Uterus (tissue), 4 donors: Measurements from ENCODE around the gene PRKAR1B. TPM values are rescaled to one million over a fixed set of nuclear protein-coding genes. Genes with fewer than 3 reads are reported as not detected.
A peak's percentile ranks its signal among the peaks of the same experiment; 100 is the strongest.

Source experiments
- DNase-seq, 2 donors: peaks; one replicate each; pipeline ENCODE4 v3.0.0-alpha.2; 2019 to 2020
- H3K27ac ChIP-seq, 2 donors: fragments of 200-600 bp; sonication (generic); 1 replicate in 1 of 2; 2 replicates in 1 of 2; pipeline ENCODE4 v1.5.1; 2016 to 2018
- H3K27me3 ChIP-seq, 2 donors: fragments of 200-600 bp; sonication (generic); one replicate each; pipeline ENCODE4 v1.5.1; 2018 to 2019; ENCODE audit warnings: control low read depth in 1 of 2
- H3K36me3 ChIP-seq, 2 donors: fragments of 200-600 bp; sonication (generic); one replicate each; pipeline ENCODE4 v1.5.1; 2019; ENCODE audit warnings: control low read depth in 1 of 2
- H3K4me1 ChIP-seq, 2 donors: fragments of 200-600 bp; sonication (generic); one replicate each; pipeline ENCODE4 v1.5.1; 2018 to 2019; ENCODE audit warnings: control low read depth in 1 of 2
- H3K4me3 ChIP-seq, 2 donors: fragments of 200-600 bp; sonication (generic); 1 replicate in 1 of 2; 2 replicates in 1 of 2; pipeline ENCODE4 v1.5.1; 2018 to 2019; ENCODE audit warnings: mild to moderate bottlenecking in 1 of 2
- H3K9me3 ChIP-seq, 2 donors: fragments of 200-600 bp; sonication (generic); one replicate each; pipeline ENCODE4 v1.5.1; 2019; ENCODE audit warnings: control low read depth in 1 of 2
- POLR2A ChIP-seq, 2 donors: fragments of 450-650 bp; IDR thresholded peaks; one replicate each; pipeline ENCODE4 v1.6.1; 2016; ENCODE audit warnings: antibody characterized with exemption in 2 of 2, mild to moderate bottlenecking in 1 of 2, moderate library complexity in 1 of 2
- intact Hi-C: fragments of 100-400 bp; cut with DNase I; formaldehyde crosslinking; loops from one replicate; pipeline ENCODE4 v1.15.1; 2023; ENCODE audit warnings: low total_unique reads
- total RNA-seq, 4 donors: library from RNA; depleted of rRNA in 3 of 4; stranded (reverse); fragments of >200 nt in 3 of 4; gene quantifications; one replicate each; pipeline versions ENCODE4 v1.1.0 to v1.2.4, GENCODE V29; 2014 to 2023
- TF ChIP-seq, protein P1 (sequence below), 4 experiments: fragments of 200-600 bp in 2 of 4; fragments of 450-650 bp in 2 of 4; sonication (generic) in 2 of 4; IDR thresholded peaks; one replicate each; pipeline ENCODE4 v1.5.1; 2016 to 2019; ENCODE audit warnings: antibody characterized with exemption in 4 of 4, mild to moderate bottlenecking in 2 of 4, moderate library complexity in 1 of 4
- donor health status: DM: yes; HTN: yes; CAD: no.

The PRKAR1B gene
- total RNA-seq, 4 donors from 2014 or later = 1.0 to 45.2 (median 28.7) TPM

DNA sequence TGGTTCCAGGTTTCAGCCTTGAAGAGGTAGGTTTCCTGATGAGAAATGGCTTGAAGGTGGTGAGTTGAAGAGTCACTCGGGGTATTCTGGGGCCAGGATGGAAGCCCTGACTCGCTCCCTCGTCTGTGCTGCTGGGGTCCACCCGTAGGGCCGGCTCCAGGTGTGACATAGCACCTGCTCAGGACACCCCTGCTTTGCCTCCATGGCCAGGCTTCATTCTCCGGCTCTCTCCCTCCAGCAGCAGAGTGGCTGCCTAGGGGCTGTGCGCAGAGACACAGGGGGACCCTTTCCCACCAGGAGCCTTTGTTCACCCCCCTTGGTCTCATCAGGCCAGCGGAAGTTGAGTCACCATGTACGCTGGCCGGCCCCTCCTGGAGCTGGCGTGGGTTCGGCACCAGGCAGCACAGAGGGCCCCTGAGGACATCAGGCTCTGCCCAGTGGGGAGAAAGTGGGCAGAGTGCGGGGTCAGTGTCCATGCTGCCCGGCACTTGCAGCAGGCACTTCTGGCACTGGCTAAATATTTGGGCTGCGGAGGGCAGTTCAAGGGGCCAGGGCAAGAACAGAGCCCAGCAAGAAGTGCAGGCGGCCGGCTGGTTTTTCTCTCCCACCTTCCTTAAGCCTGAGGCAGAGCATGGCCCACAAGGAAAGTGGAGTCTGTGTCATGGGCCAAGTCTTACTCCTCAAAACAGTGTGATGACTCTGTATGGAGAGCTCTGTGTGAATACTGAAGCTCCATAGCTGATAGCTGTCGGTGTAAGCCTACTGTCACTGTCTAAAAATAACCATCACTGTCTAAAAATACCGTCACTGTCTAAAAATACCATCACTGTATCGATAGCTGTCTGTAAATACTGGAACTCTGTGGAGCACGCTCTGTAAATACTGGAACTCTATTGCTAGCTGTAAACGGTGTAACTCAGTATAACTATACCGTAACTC is 3.7 kb upstream of the PRKAR1B start:
- no peaks in the 10 kb centered on the region for H3K9me3 ChIP-seq
- no peak overlapping the region for H3K27ac ChIP-seq
- DNase-seq = no peak
- no peak overlapping the region for H3K4me3 ChIP-seq
- H3K4me1 ChIP-seq = peaks cover 0 to 16% of the 10 kb centered on the region in 2 donors
- TF ChIP-seq POLR2A (IDR thresholded peaks at IDR 0.05) = no peak
- TF ChIP-seq, protein P1, sequence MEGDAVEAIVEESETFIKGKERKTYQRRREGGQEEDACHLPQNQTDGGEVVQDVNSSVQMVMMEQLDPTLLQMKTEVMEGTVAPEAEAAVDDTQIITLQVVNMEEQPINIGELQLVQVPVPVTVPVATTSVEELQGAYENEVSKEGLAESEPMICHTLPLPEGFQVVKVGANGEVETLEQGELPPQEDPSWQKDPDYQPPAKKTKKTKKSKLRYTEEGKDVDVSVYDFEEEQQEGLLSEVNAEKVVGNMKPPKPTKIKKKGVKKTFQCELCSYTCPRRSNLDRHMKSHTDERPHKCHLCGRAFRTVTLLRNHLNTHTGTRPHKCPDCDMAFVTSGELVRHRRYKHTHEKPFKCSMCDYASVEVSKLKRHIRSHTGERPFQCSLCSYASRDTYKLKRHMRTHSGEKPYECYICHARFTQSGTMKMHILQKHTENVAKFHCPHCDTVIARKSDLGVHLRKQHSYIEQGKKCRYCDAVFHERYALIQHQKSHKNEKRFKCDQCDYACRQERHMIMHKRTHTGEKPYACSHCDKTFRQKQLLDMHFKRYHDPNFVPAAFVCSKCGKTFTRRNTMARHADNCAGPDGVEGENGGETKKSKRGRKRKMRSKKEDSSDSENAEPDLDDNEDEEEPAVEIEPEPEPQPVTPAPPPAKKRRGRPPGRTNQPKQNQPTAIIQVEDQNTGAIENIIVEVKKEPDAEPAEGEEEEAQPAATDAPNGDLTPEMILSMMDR (IDR thresholded peaks at IDR 0.05) = no peak
- H3K36me3 ChIP-seq = no peaks in the 10 kb centered on the region
- intact Hi-C loops = no loop called here
- no peaks in the 10 kb centered on the region for H3K27me3 ChIP-seq

DNA sequence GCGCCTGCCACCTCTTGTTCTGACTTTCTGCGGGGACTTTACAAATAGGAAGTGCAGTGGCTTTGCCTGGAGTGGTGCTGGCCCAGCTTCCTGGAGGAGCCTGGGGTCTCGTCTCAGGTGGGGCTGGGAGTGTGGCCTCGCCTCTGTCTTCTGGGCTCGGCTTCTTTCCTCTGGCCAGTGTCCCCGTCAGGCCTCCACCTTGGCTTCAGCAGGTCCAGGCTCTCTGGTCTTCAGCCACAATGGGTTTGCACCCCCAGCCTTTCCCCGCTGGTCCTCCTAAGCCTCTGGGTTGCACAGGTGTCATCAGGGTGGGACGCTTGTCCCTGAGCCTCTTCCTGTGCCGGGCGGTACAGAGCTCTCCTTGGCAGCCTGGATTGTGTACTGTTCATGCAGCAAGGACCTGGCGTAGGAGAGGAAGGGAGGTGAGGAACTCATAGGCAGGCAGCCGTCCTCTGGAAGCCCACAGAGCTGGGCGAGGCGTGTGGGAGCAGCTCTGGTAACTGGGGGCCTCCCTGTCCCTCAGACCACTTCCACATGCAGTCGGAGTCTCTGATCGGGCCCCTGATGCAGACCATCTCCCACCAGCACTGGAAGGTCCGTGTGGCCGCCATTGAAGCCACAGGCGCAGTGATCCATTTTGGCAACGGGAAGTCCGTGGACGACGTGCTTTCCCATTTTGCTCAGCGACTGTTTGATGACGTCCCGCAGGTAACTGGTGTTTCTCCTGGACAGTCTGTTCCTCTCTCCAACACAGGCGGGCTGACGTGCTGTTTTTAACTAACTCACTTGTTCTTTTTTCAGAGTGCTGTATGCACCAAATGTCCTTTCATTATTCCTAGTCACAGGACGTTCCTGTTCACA is 2.3 kb upstream of the PRKAR1B start:
- no peak overlapping the region for H3K27ac ChIP-seq
- TF ChIP-seq, protein P1 (IDR thresholded peaks at IDR 0.05) = no peak
- TF ChIP-seq POLR2A (IDR thresholded peaks at IDR 0.05) = no peak
- no peaks in the 10 kb centered on the region for H3K27me3 ChIP-seq
- no peaks in the 10 kb centered on the region for H3K9me3 ChIP-seq
- H3K36me3 ChIP-seq = no peaks in the 10 kb centered on the region
- peaks cover 0 to 16% of the 10 kb centered on the region in 2 donors for H3K4me1 ChIP-seq
- intact Hi-C loops = loop anchor here (10.0 kb wide), 1 partner anchor 225 kb away; no protein-coding TSS in a partner anchor
- no peak for DNase-seq
- H3K4me3 ChIP-seq = no peak overlapping the region

DNA sequence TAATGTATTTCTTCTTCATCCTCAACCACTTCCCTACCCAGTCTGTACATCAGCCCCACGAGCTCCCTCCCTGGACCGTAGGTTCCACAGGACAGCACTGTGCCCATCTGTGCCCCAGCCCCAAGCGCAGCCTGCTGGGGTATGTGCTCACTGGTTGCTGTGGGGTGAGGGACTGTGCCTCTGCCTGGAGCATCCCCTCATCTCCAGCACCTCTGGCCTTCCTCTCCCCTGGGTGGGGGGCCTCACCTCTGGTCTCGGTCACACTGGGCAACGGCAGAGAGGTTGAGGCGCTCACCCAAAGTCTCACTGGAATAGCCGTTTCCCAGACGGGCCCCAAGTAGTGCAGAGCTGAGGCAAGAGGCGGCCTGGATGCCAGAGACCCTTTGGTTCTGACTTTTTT is 1.5 kb upstream of the PRKAR1B start:
- Histone ChIP-seq H3K27ac (no peak overlapping the region), H3K9me3 (no peaks in the 10 kb centered on the region), H3K4me3 (no peak overlapping the region), H3K27me3 (no peaks in the 10 kb centered on the region), H3K4me1 (peaks cover 0 to 16% of the 10 kb centered on the region in 2 donors), H3K36me3 (no peaks in the 10 kb centered on the region)
- TF ChIP-seq, protein P1 (IDR thresholded peaks at IDR 0.05) = no peak
- no peak for TF ChIP-seq POLR2A (IDR thresholded peaks at IDR 0.05)
- DNase-seq = no peak
- intact Hi-C loops = loop anchor here (10.0 kb wide), 1 partner anchor 224 kb away; no protein-coding TSS in a partner anchor

DNA sequence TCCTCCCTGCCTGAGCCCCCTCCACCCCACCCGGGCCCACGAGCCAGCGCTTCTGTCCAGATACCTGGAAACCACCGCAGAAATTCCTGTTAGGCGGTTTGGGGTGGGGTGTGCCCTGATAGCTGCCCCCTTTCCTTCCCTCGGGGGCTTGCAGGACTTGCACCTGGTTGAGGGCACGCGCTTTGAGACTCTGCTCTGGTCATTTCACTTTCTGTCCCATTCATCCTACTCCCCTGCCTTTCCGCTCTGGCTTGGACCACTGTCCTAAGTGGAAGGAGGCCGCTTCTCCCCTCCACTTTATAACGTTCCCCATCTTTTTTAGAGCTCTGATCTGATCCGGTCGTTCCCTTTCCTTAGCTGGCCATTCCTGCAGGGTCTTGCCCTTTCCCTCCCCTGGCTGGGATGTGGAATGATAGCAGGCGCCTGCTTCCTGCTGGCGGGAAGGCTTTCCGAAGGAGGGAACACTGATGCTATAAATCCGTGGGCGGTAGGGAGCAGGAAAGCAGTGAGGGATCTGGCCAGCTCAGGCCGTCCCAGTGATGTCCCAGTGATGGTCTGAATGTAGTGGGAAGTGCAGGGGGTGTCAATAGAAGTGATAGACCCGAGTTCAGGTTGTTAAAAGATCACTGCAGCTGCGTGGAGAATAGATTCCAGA is 852 bp upstream of the PRKAR1B start:
- TF ChIP-seq POLR2A (IDR thresholded peaks at IDR 0.05) = no peak
- TF ChIP-seq, protein P1 (IDR thresholded peaks at IDR 0.05) = no peak
- peak overlapping the region in 1 of 2 donors; percentile 93 for H3K4me3 ChIP-seq
- no peaks in the 10 kb centered on the region for H3K27me3 ChIP-seq
- H3K9me3 ChIP-seq = no peaks in the 10 kb centered on the region
- intact Hi-C loops = loop anchor here (10.0 kb wide), 1 partner anchor 223 kb away; no protein-coding TSS in a partner anchor
- no peaks in the 10 kb centered on the region for H3K36me3 ChIP-seq
- H3K27ac ChIP-seq = no peak overlapping the region
- peaks cover 0 to 16% of the 10 kb centered on the region in 2 donors for H3K4me1 ChIP-seq
- DNase-seq = no peak
